Neural progenitor cell (in vitro differentiated cells): ENCODE data around the gene ADGRA3. TPM values are rescaled to one million over a fixed set of nuclear protein-coding genes. Genes with fewer than 3 reads are reported as not detected.

ENCODE experiments used
- DNase-seq: peaks from one replicate; pipeline ENCODE4 v3.0.0-alpha.2; 2016; ENCODE audit warnings: low spot score
- H2AFZ ChIP-seq: fragments of 200-600 bp; sonication (generic); replicated peaks from 2 replicates; pipeline ENCODE4 v1.6.1; 2016; ENCODE audit warnings: antibody characterized with exemption
- H3F3A ChIP-seq: fragments of 200-600 bp; sonication (generic); 2 replicates; pipeline ENCODE4 v1.6.1; 2016; ENCODE audit warnings: antibody characterized with exemption, low read depth
- H3K27ac ChIP-seq: fragments of 200-600 bp; sonication (generic); 2 replicates; pipeline ENCODE4 v1.5.1; 2016; ENCODE audit warnings: mild to moderate bottlenecking
- H3K27me3 ChIP-seq: fragments of 200-600 bp; sonication (generic); 2 replicates; pipeline ENCODE4 v1.6.1; 2016; ENCODE audit warnings: mild to moderate bottlenecking, moderate library complexity
- H3K36me3 ChIP-seq: fragments of 200-600 bp; sonication (generic); 2 replicates; pipeline ENCODE4 v1.5.1; 2016
- H3K4me1 ChIP-seq: fragments of 200-600 bp; sonication (generic); 2 replicates; pipeline ENCODE4 v1.6.1; 2016; ENCODE audit warnings: mixed run types
- H3K4me2 ChIP-seq: fragments of 200-600 bp; sonication (generic); 2 replicates; pipeline ENCODE4 v1.6.1; 2016
- H3K4me3 ChIP-seq: fragments of 200-600 bp; sonication (generic); 2 replicates; pipeline ENCODE4 v1.5.1; 2016
- H3K79me2 ChIP-seq: fragments of 200-600 bp; sonication (generic); 2 replicates; pipeline ENCODE4 v1.6.1; 2016; ENCODE audit warnings: low read depth
- H3K9ac ChIP-seq: fragments of 200-600 bp; sonication (generic); 2 replicates; pipeline ENCODE4 v1.6.1; 2016
- H3K9me3 ChIP-seq: fragments of 200-600 bp; sonication (generic); 2 replicates; pipeline ENCODE4 v1.5.1; 2016; ENCODE audit warnings: low read depth
- H4K20me1 ChIP-seq: fragments of 200-600 bp; sonication (generic); 2 replicates; pipeline ENCODE4 v1.6.1; 2016; ENCODE audit warnings: low read depth
- H3K27ac Mint-ChIP-seq: 3 replicates; pipeline ENCODE4 v1.8.0; 2021; ENCODE audit warnings: mixed read lengths
- H3K27me3 Mint-ChIP-seq: 2 replicates; pipeline ENCODE4 v1.8.0; 2022; ENCODE audit warnings: low read depth, mild to moderate bottlenecking, inconsistent platforms, moderate library complexity, mixed read lengths; ENCODE audit not compliant: insufficient read depth
- H3K36me3 Mint-ChIP-seq: 3 replicates; pipeline ENCODE4 v1.8.0; 2021; ENCODE audit warnings: mixed read lengths
- H3K4me1 Mint-ChIP-seq: 3 replicates; pipeline ENCODE4 v1.8.0; 2021; ENCODE audit warnings: mixed read lengths
- H3K4me3 Mint-ChIP-seq: 3 replicates; pipeline ENCODE4 v1.8.0; 2021; ENCODE audit warnings: mild to moderate bottlenecking, moderate library complexity, mixed read lengths
- H3K9me3 Mint-ChIP-seq: 3 replicates; pipeline ENCODE4 v1.8.0; 2020; ENCODE audit warnings: mixed read lengths
- CTCF ChIP-seq: fragments of 200-600 bp; sonication (generic); IDR thresholded peaks from 2 replicates; pipeline ENCODE4 v1.5.1; 2017; ENCODE audit warnings: antibody characterized with exemption, mild to moderate bottlenecking
- EZH2 ChIP-seq: fragments of 200-600 bp; sonication (generic); IDR thresholded peaks from 2 replicates; pipeline ENCODE4 v1.6.1; 2017; ENCODE audit warnings: antibody characterized with exemption, mild to moderate bottlenecking, moderate library complexity
- EZH2phosphoT487 ChIP-seq: fragments of 200-600 bp; sonication (generic); IDR thresholded peaks from 2 replicates; pipeline ENCODE4 v1.6.1; 2017; ENCODE audit warnings: antibody characterized with exemption
- total RNA-seq: library from RNA; depleted of rRNA; stranded (reverse); fragments of >200 nt; gene quantifications from 2 replicates; pipeline ENCODE4 v1.2.3, GENCODE V29; 2015; ENCODE audit warnings: low replicate concordance

Gene ADGRA3
- total RNA-seq, 1 donor from 2014 or later, result 87.9 TPM

GRCh38 chr4:22537864-22538263 is 22.0 kb upstream of the ADGRA3 start:
- H4K20me1 ChIP-seq, result no peaks in the 10 kb centered on the region
- H3K9ac ChIP-seq, result no peak overlapping the region
- H3K4me3 ChIP-seq, result no peak overlapping the region
- DNase-seq, result no peak
- no peaks in the 10 kb centered on the region for H3K9me3 ChIP-seq
- TF ChIP-seq CTCF (no peak), EZH2 (no peak), EZH2phosphoT487 (no peak)
- no peak overlapping the region for H2AFZ ChIP-seq
- H3F3A ChIP-seq, result no peaks in the 10 kb centered on the region
- H3K27me3 Mint-ChIP-seq, result peaks cover under 1% of the 10 kb centered on the region
- H3K4me3 Mint-ChIP-seq, result no peak overlapping the region
- no peak overlapping the region for H3K4me2 ChIP-seq
- H3K27me3 ChIP-seq, result no peaks in the 10 kb centered on the region
- no peaks in the 10 kb centered on the region for H3K36me3 ChIP-seq
- H3K36me3 Mint-ChIP-seq, result no peaks in the 10 kb centered on the region
- no peaks in the 10 kb centered on the region for H3K4me1 ChIP-seq
- H3K4me1 Mint-ChIP-seq, result no peaks in the 10 kb centered on the region
- no peak overlapping the region for H3K27ac Mint-ChIP-seq
- H3K79me2 ChIP-seq, result no peaks in the 10 kb centered on the region
- no peak overlapping the region for H3K27ac ChIP-seq
- H3K9me3 Mint-ChIP-seq, result peaks cover 17% of the 10 kb centered on the region

GRCh38 chr4:22534374-22534773 is 18.5 kb upstream of the ADGRA3 start:
- H3F3A ChIP-seq, result no peaks in the 10 kb centered on the region
- H3K27me3 ChIP-seq, result no peaks in the 10 kb centered on the region
- H3K27ac Mint-ChIP-seq, result no peak overlapping the region
- H3K27me3 Mint-ChIP-seq, result no peaks in the 10 kb centered on the region
- H3K4me1 Mint-ChIP-seq, result no peaks in the 10 kb centered on the region
- no peaks in the 10 kb centered on the region for H3K4me1 ChIP-seq
- no peak overlapping the region for H3K27ac ChIP-seq
- no peaks in the 10 kb centered on the region for H3K79me2 ChIP-seq
- H3K4me3 ChIP-seq, result no peak overlapping the region
- no peak overlapping the region for H3K4me3 Mint-ChIP-seq
- no peaks in the 10 kb centered on the region for H3K9me3 ChIP-seq
- H3K9me3 Mint-ChIP-seq, result peaks cover 17% of the 10 kb centered on the region
- H4K20me1 ChIP-seq, result no peaks in the 10 kb centered on the region
- no peaks in the 10 kb centered on the region for H3K36me3 Mint-ChIP-seq
- TF ChIP-seq EZH2phosphoT487 (no peak), EZH2 (no peak), CTCF (no peak)
- DNase-seq, result no peak
- H3K36me3 ChIP-seq, result no peaks in the 10 kb centered on the region
- H3K4me2 ChIP-seq, result no peak overlapping the region
- H2AFZ ChIP-seq, result no peak overlapping the region
- H3K9ac ChIP-seq, result no peak overlapping the region

- no peak for DNase-seq
- no peak overlapping the region for H3K27ac Mint-ChIP-seq
- Histone ChIP-seq H3K27me3 (no peaks in the 10 kb centered on the region), H3K4me2 (no peak overlapping the region), H4K20me1 (no peaks in the 10 kb centered on the region), H3F3A (no peaks in the 10 kb centered on the region), H3K4me1 (no peaks in the 10 kb centered on the region), H3K79me2 (no peaks in the 10 kb centered on the region), H3K36me3 (no peaks in the 10 kb centered on the region), H3K4me3 (no peak overlapping the region), H3K9me3 (no peaks in the 10 kb centered on the region), H3K9ac (no peak overlapping the region), H3K27ac (no peak overlapping the region), H2AFZ (no peak overlapping the region)
- H3K36me3 Mint-ChIP-seq, result no peaks in the 10 kb centered on the region
- no peaks in the 10 kb centered on the region for H3K27me3 Mint-ChIP-seq
- H3K4me1 Mint-ChIP-seq, result no peaks in the 10 kb centered on the region
- H3K4me3 Mint-ChIP-seq, result no peak overlapping the region
- TF ChIP-seq CTCF (no peak), EZH2phosphoT487 (no peak), EZH2 (no peak)
- peaks cover 17% of the 10 kb centered on the region for H3K9me3 Mint-ChIP-seq
Measured at GRCh38 chr4:22532896-22533295, 17.0 kb upstream of the ADGRA3 start.

GRCh38 chr4:22532117-22532516 is 16.3 kb upstream of the ADGRA3 start:
- H2AFZ ChIP-seq, result no peak overlapping the region
- TF ChIP-seq CTCF (no peak), EZH2phosphoT487 (no peak), EZH2 (no peak)
- Mint-ChIP-seq H3K4me1 (no peaks in the 10 kb centered on the region), H3K27me3 (no peaks in the 10 kb centered on the region), H3K4me3 (no peak overlapping the region), H3K27ac (no peak overlapping the region), H3K9me3 (peaks cover 17% of the 10 kb centered on the region), H3K36me3 (no peaks in the 10 kb centered on the region)
- no peak for DNase-seq
- H3K4me2 ChIP-seq, result no peak overlapping the region
- H4K20me1 ChIP-seq, result no peaks in the 10 kb centered on the region
- no peaks in the 10 kb centered on the region for H3K79me2 ChIP-seq
- H3K9ac ChIP-seq, result no peak overlapping the region
- H3K27me3 ChIP-seq, result no peaks in the 10 kb centered on the region
- H3K9me3 ChIP-seq, result no peaks in the 10 kb centered on the region
- no peak overlapping the region for H3K4me3 ChIP-seq
- no peaks in the 10 kb centered on the region for H3F3A ChIP-seq
- H3K4me1 ChIP-seq, result no peaks in the 10 kb centered on the region
- no peaks in the 10 kb centered on the region for H3K36me3 ChIP-seq
- H3K27ac ChIP-seq, result no peak overlapping the region
